ENCODE measurements around the gene CDKAL1. TPM values are rescaled to one million over a fixed set of nuclear protein-coding genes. Genes with fewer than 3 reads are reported as not detected.

The CDKAL1 gene
- total and polyA plus RNA-seq, 2 of the 8 experiments (the other 6 are each of a cell fraction or from before 2014, with no cell fraction given), result 8.4 to 24.6 TPM

DNA sequence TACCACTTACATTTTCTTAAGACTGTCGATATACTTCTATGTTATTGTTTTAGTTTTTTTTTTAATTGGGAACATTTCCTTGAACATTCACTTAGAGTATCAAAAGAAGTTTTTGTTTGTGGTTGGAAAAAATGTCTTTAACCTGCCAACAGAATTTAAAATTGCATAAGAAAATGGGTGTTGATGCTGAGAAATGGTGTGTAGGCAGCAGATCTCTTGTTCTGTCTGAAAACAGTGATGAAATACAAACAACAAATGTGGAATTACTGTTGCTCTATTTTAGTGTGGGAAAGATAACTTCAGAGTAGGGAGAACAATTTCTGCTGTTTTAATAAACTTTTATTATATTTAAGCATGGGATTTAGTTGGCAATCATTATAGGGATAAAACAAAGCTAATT, 293.5 kb downstream of the CDKAL1 start:
- Histone ChIP-seq H3K14ac (ENCODE audit: insufficient read length) (no peak overlapping the region), H3K27me3 (replicated peaks in 1 of 4; ENCODE audit: control insufficient read depth in 3 of 4, extremely low read depth in 1 of 4, insufficient read depth in 3 of 4, low read length in 3 of 4) (no peaks in the 10 kb centered on the region), H2AFZ (ENCODE audit: low read length) (no peak overlapping the region), H3K23ac (ENCODE audit: insufficient read length) (no peak overlapping the region), H4K5ac (ENCODE audit: insufficient read length, low read depth, low read length) (no peak overlapping the region), H3K23me2 (ENCODE audit: low read depth, low read length) (no peaks in the 10 kb centered on the region), H2BK15ac (ENCODE audit: low read length) (no peak overlapping the region), H2BK120ac (replicated peaks; ENCODE audit: low read depth, low read length) (no peak overlapping the region), H3K56ac (replicated peaks; ENCODE audit: insufficient read length, low read depth, low read length) (no peak overlapping the region), H2BK12ac (ENCODE audit: low read depth, low read length) (no peak overlapping the region), H3K4me2 (ENCODE audit: insufficient read depth in 1 of 2, low read depth in 2 of 2, low read length in 2 of 2) (no peak overlapping the region), H3K79me1 (ENCODE audit: low read depth, low read length) (no peaks in the 10 kb centered on the region), H3K9me3 (ENCODE audit: insufficient read depth in 2 of 2, low read depth in 1 of 2, low read length in 1 of 2) (no peaks in the 10 kb centered on the region), H3K79me2 (ENCODE audit: control insufficient read depth in 1 of 2, insufficient read depth in 2 of 2, low read length in 2 of 2) (no peaks in the 10 kb centered on the region), H3K4me1 (replicated peaks in 1 of 4; ENCODE audit: control insufficient read depth in 3 of 4, insufficient read depth in 4 of 4, low read length in 3 of 4) (no peaks in the 10 kb centered on the region), H3K4ac (replicated peaks; ENCODE audit: insufficient read length, low read depth, low read length) (no peak overlapping the region), H2BK5ac (ENCODE audit: low read depth, low read length) (no peak overlapping the region), H3K18ac (ENCODE audit: extremely low read depth, low read length) (no peak overlapping the region), H2BK20ac (ENCODE audit: low read length) (no peak overlapping the region), H3K9ac (replicated peaks in 1 of 4; ENCODE audit: extremely low read depth in 1 of 4, low read depth in 3 of 4, low read length in 3 of 4) (no peak overlapping the region), H4K8ac (ENCODE audit: extremely low read depth, insufficient read depth, low read length) (no peak overlapping the region), H3K4me3 (ENCODE audit: extremely low read depth in 1 of 4, insufficient read depth in 2 of 4, low read depth in 3 of 4, low read length in 4 of 4) (no peak overlapping the region), H4K20me1 (replicated peaks in 1 of 2; ENCODE audit: control insufficient read depth in 1 of 2, insufficient read depth in 2 of 2, low read length in 2 of 2) (peaks cover 0 to 1% of the 10 kb centered on the region in 2 experiments), H3K36me3 (ENCODE audit: control insufficient read depth in 2 of 4, insufficient read depth in 4 of 4, low read length in 3 of 4) (no peaks in the 10 kb centered on the region), H2AK5ac (ENCODE audit: low read depth, low read length) (no peak overlapping the region), H3K27ac (ENCODE audit: low read depth, low read length) (no peak overlapping the region), H4K91ac (replicated peaks; ENCODE audit: insufficient read length, low read length) (no peak overlapping the region)
- DNase-seq (ENCODE audit: low read depth in 1 of 2, low spot score in 2 of 2), result no peak
- no peak for FAIRE-seq
- CTCF ChIA-PET (ENCODE audit: partially characterized antibody), result interaction anchor here (0.8 kb wide), 1 partner anchor 13 kb away, joined by 3 read pairs; no protein-coding TSS in a partner anchor
- 89% methylated on average over 1 of the region's 1 CpG; no CpG with 5 or more reads in 1 of the 2 experiments for WGBS, 2 experiments (ENCODE audit: extremely low coverage in 1 of 2, insufficient coverage in 1 of 2, insufficient read length in 1 of 2, insufficient replicate concordance in 2 of 2, low coverage in 1 of 2, low lambda C conversion rate in 2 of 2, missing lambda C conversion rate in 1 of 2)
- POLR2A ChIA-PET (ENCODE audit: partially characterized antibody), result interaction anchor here (1.4 kb wide), 1 partner anchor 17 kb away, joined by 5 read pairs; no protein-coding TSS in a partner anchor
- TF ChIP-seq SP2 (IDR thresholded peaks at IDR 0.05; ENCODE audit: low read length) (no peak), CEBPB (IDR thresholded peaks at IDR 0.05; ENCODE audit: low read depth, low read length) (no peak), RNF2 (IDR thresholded peaks at IDR 0.05; ENCODE audit: borderline replicate concordance, low read depth, low read length, missing control alignments, poor library complexity, severe bottlenecking) (no peak)
- TF ChIP-seq, protein P1, sequence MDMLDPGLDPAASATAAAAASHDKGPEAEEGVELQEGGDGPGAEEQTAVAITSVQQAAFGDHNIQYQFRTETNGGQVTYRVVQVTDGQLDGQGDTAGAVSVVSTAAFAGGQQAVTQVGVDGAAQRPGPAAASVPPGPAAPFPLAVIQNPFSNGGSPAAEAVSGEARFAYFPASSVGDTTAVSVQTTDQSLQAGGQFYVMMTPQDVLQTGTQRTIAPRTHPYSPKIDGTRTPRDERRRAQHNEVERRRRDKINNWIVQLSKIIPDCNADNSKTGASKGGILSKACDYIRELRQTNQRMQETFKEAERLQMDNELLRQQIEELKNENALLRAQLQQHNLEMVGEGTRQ (IDR thresholded peaks at IDR 0.05; ENCODE audit: low read length), result no peak

All from H1 (cell line).